CD4-positive, alpha-beta memory T cell (primary cell): Measurements from ENCODE around the gene CLNS1A. TPM values are rescaled to one million over a fixed set of nuclear protein-coding genes. Genes with fewer than 3 reads are reported as not detected.
"Not testable (repeated sequence)": the region's sequence is repeated elsewhere in the genome, so short reads cannot be mapped to it uniquely, and the experiment has no call there.

Experiments used
- CTCF ChIA-PET: fragments of 350-600 bp; sonication (Branson Sonifier 250); formaldehyde crosslinking; loops from one replicate; lab custom pipeline; 2021; ENCODE audit warnings: inconsistent platforms; ENCODE audit not compliant: partially characterized antibody; lab: Charles Lee
- POLR2A ChIA-PET: fragments of 350-600 bp; sonication (Branson Sonifier 250); formaldehyde crosslinking; loops from one replicate; lab custom pipeline; 2021; ENCODE audit not compliant: partially characterized antibody; lab: Charles Lee
- DNase-seq, 5 donors: peaks; one replicate each; pipeline versions ENCODE4 v3.0.0 to v3.0.0-alpha.2; 2020 to 2022; ENCODE audit warnings: mixed read lengths in 1 of 5
- H3K27ac ChIP-seq: one replicate; pipeline ENCODE4 v1.7.0; 2013; ENCODE audit warnings: low read depth, low read length
- H3K27me3 ChIP-seq: 2 replicates; pipeline ENCODE4 v1.7.0; 2013; ENCODE audit warnings: mild to moderate bottlenecking, low read length, moderate library complexity; ENCODE audit not compliant: insufficient read depth
- H3K36me3 ChIP-seq: 2 replicates; pipeline ENCODE4 v1.7.0; 2013; ENCODE audit warnings: mild to moderate bottlenecking, low read length, moderate library complexity; ENCODE audit not compliant: insufficient read depth
- H3K4me1 ChIP-seq: 2 replicates; pipeline ENCODE4 v1.7.0; 2013; ENCODE audit warnings: mild to moderate bottlenecking, low read length, moderate library complexity; ENCODE audit not compliant: insufficient read depth
- H3K4me3 ChIP-seq, 2 donors: one replicate each; pipeline ENCODE4 v1.7.0; 2013; ENCODE audit warnings: low read length in 2 of 2, mild to moderate bottlenecking in 1 of 2
- H3K9me3 ChIP-seq, 2 donors: one replicate each; pipeline ENCODE4 v1.7.0; 2013; ENCODE audit warnings: low read length in 2 of 2, control low read depth in 1 of 2; ENCODE audit not compliant: control insufficient read depth in 1 of 2
- H3K27ac Mint-ChIP-seq, 7 donors: one replicate each; pipeline ENCODE4 v1.8.0; 2020 to 2021; ENCODE audit warnings: mixed read lengths in 7 of 7, mild to moderate bottlenecking in 6 of 7, inconsistent platforms in 3 of 7, moderate library complexity in 3 of 7
- H3K27me3 Mint-ChIP-seq, 2 donors: one replicate each; pipeline ENCODE4 v1.8.0; 2020 to 2021; ENCODE audit warnings: mixed read lengths in 2 of 2
- H3K36me3 Mint-ChIP-seq, 2 donors: one replicate each; pipeline ENCODE4 v1.8.0; 2020 to 2021; ENCODE audit warnings: mixed read lengths in 2 of 2, inconsistent platforms in 1 of 2, mild to moderate bottlenecking in 1 of 2
- H3K4me1 Mint-ChIP-seq, 4 donors: one replicate each; pipeline ENCODE4 v1.8.0; 2020 to 2021; ENCODE audit warnings: mixed read lengths in 4 of 4, mild to moderate bottlenecking in 1 of 4
- H3K4me3 Mint-ChIP-seq, 8 donors: one replicate each; pipeline ENCODE4 v1.8.0; 2020 to 2021; ENCODE audit warnings: mixed read lengths in 8 of 8, mild to moderate bottlenecking in 7 of 8, moderate library complexity in 6 of 8, inconsistent platforms in 3 of 8
- H3K9me3 Mint-ChIP-seq, 8 donors: one replicate each; pipeline ENCODE4 v1.8.0; 2020 to 2021; ENCODE audit warnings: mixed read lengths in 8 of 8, mild to moderate bottlenecking in 5 of 8, inconsistent platforms in 3 of 8, moderate library complexity in 1 of 8
- intact Hi-C: fragments of 100-400 bp; cut with micrococcal nuclease; formaldehyde crosslinking; loops from one replicate; pipeline ENCODE4 v1.15.1; 2023
- polyA plus RNA-seq, 2 donors: library from polyadenylated mRNA; unstranded; fragments of 300-500 nt; fragmentation: Illumina TruSeq; gene quantifications; one replicate each; pipeline ENCODE4 v1.2.3, GENCODE V29; 2021
- total RNA-seq, 2 experiments: library from RNA; stranded (reverse); gene quantifications; one replicate each; pipeline ENCODE4 v1.2.3, GENCODE V29; 2021

Gene CLNS1A
- total and polyA plus RNA-seq, 4 experiments from 2014 or later: 114 to 160 (median 117) TPM

- H3K36me3 ChIP-seq, DNase-seq, intact Hi-C loops, H3K9me3 Mint-ChIP-seq, H3K27me3 Mint-ChIP-seq, H3K9me3 ChIP-seq, H3K4me1 Mint-ChIP-seq, H3K4me3 Mint-ChIP-seq, H3K27ac Mint-ChIP-seq, H3K27me3 ChIP-seq, CTCF ChIA-PET, H3K27ac ChIP-seq, POLR2A ChIA-PET, H3K4me3 ChIP-seq, H3K36me3 Mint-ChIP-seq, H3K4me1 ChIP-seq: not testable (repeated sequence)
These were observed 62.2 kb downstream of the CLNS1A start for GRCh38 chr11:77575428-77575827.

- CTCF ChIA-PET, DNase-seq, H3K4me3 ChIP-seq, H3K27me3 ChIP-seq, H3K36me3 Mint-ChIP-seq, H3K27ac Mint-ChIP-seq, H3K4me3 Mint-ChIP-seq, H3K27ac ChIP-seq, H3K4me1 Mint-ChIP-seq, intact Hi-C loops, H3K36me3 ChIP-seq, H3K4me1 ChIP-seq, H3K9me3 Mint-ChIP-seq, H3K9me3 ChIP-seq, POLR2A ChIA-PET: not testable (repeated sequence)
- H3K27me3 Mint-ChIP-seq: peaks cover 13 to 14% of the 10 kb centered on the region in 2 donors
These were observed 66.7 kb downstream of the CLNS1A start for GRCh38 chr11:77570896-77571295.

GRCh38 chr11:77569676-77570070 is 67.9 kb downstream of the CLNS1A start:
- Histone ChIP-seq H3K4me3 (no peak overlapping the region), H3K27me3 (no peaks in the 10 kb centered on the region), H3K9me3 (no peaks in the 10 kb centered on the region), H3K36me3 (no peaks in the 10 kb centered on the region), H3K4me1 (no peaks in the 10 kb centered on the region), H3K27ac (no peak overlapping the region)
- POLR2A ChIA-PET: no interaction called here
- Mint-ChIP-seq H3K4me1 (no peaks in the 10 kb centered on the region), H3K9me3 (peaks cover 0 to 14% (median 2%) of the 10 kb centered on the region in 8 donors), H3K36me3 (peaks cover 0 to 9% of the 10 kb centered on the region in 2 donors), H3K27ac (no peak overlapping the region), H3K4me3 (no peak overlapping the region), H3K27me3 (peaks cover 14 to 15% of the 10 kb centered on the region in 2 donors)
- intact Hi-C loops: no loop called here
- CTCF ChIA-PET: no interaction called here
- DNase-seq: no peak

GRCh38 chr11:77568916-77569675 is 68.5 kb downstream of the CLNS1A start:
- no peak overlapping the region for H3K27ac ChIP-seq
- H3K9me3 ChIP-seq: no peaks in the 10 kb centered on the region
- Mint-ChIP-seq H3K4me1 (no peaks in the 10 kb centered on the region), H3K27ac (no peak overlapping the region), H3K27me3 (peaks cover 14 to 16% of the 10 kb centered on the region in 2 donors), H3K9me3 (peaks cover 0 to 14% (median 5%) of the 10 kb centered on the region in 8 donors), H3K4me3 (no peak overlapping the region), H3K36me3 (peaks cover 0 to 9% of the 10 kb centered on the region in 2 donors)
- DNase-seq: no peak
- H3K4me3 ChIP-seq: no peak overlapping the region
- POLR2A ChIA-PET: no interaction called here
- no peaks in the 10 kb centered on the region for H3K4me1 ChIP-seq
- intact Hi-C loops: no loop called here
- H3K27me3 ChIP-seq: no peaks in the 10 kb centered on the region
- no peaks in the 10 kb centered on the region for H3K36me3 ChIP-seq
- CTCF ChIA-PET: no interaction called here

DNA sequence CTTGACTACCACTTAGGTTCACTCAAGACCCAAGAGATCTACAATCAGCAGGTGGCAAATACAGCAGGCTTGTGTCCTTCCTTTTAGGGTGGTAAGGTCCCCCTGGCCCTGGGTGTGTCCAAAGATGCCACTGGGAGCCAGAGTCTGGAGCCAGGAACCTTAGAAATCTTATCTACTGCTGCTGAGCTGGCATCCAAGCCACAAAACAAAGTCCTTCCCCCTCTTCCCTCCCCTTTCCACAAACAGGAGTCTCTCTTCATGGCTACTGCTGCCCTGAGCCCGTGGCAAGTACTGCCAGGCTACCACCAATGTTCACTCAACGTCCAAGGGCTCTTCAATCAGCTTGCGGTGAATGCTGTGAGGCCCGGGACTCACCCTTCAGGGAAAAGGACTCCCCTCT is 69.3 kb downstream of the CLNS1A start:
- H3K27me3 Mint-ChIP-seq: peaks cover 14 to 17% of the 10 kb centered on the region in 2 donors
- H3K4me3 Mint-ChIP-seq: no peak overlapping the region
- CTCF ChIA-PET: no interaction called here
- no peak overlapping the region for H3K4me3 ChIP-seq
- no peaks in the 10 kb centered on the region for H3K27me3 ChIP-seq
- no peaks in the 10 kb centered on the region for H3K36me3 ChIP-seq
- H3K9me3 Mint-ChIP-seq: peaks cover 0 to 14% (median 6%) of the 10 kb centered on the region in 8 donors
- no peaks in the 10 kb centered on the region for H3K4me1 Mint-ChIP-seq
- no peaks in the 10 kb centered on the region for H3K9me3 ChIP-seq
- H3K36me3 Mint-ChIP-seq: peaks cover 0 to 9% of the 10 kb centered on the region in 2 donors
- POLR2A ChIA-PET: no interaction called here
- intact Hi-C loops: no loop called here
- H3K27ac Mint-ChIP-seq: no peak overlapping the region
- H3K27ac ChIP-seq: no peak overlapping the region
- no peak for DNase-seq
- no peaks in the 10 kb centered on the region for H3K4me1 ChIP-seq

Other genes starting within 250 kb of the CLNS1A start
- gene PAK1, start 163.7 kb downstream of the CLNS1A start, total RNA-seq: 10 to 100 TPM in 1 of 2 experiments, 1 to 10 TPM in 1; 9.8 to 10.4 TPM
- 1 to 10 TPM; 9.3 to 9.5 TPM for gene PAK1, start 163.7 kb downstream of the CLNS1A start, polyA plus RNA-seq
- gene AQP11, start 47.8 kb downstream of the CLNS1A start, total RNA-seq: under 1 TPM; 0.35 to 0.67 TPM
- gene AQP11, start 47.8 kb downstream of the CLNS1A start, polyA plus RNA-seq: 1 to 10 TPM in 1 of 2 donors, under 1 TPM in 1; 0.37 to 1.0 TPM
- gene RSF1, start 182.9 kb upstream of the CLNS1A start, total RNA-seq: 100 to 1,000 TPM; 105 to 106 TPM
- gene RSF1, start 182.9 kb upstream of the CLNS1A start, polyA plus RNA-seq: 10 to 100 TPM; 13.0 to 51.5 TPM
- 1 to 10 TPM; 7.6 to 9.4 TPM for gene AAMDC, start 183.3 kb upstream of the CLNS1A start, total RNA-seq
- gene AAMDC, start 183.3 kb upstream of the CLNS1A start, polyA plus RNA-seq: 10 to 100 TPM; 27.6 to 36.7 TPM